Right lung (tissue), 5 donors: ENCODE results near the gene TES. TPM values are rescaled to one million over a fixed set of nuclear protein-coding genes. Genes with fewer than 3 reads are reported as not detected.
"Not testable (repeated sequence)": the region's sequence is repeated elsewhere in the genome, so short reads cannot be mapped to it uniquely, and the experiment has no call there.

Experiments
- DNase-seq, 2 donors: peaks; one replicate each; pipeline ENCODE4 v3.0.0-alpha.2; 2013
- polyA plus RNA-seq, 5 donors: library from polyadenylated mRNA; unstranded; fragments of 120-200 nt; gene quantifications; one replicate each; pipeline versions ENCODE4 v1.2.1 to v1.2.3, GENCODE V29; 2013; ENCODE audit warnings: inconsistent platforms in 1 of 5, low replicate concordance in 1 of 5; ENCODE audit not compliant: insufficient read length in 5 of 5, insufficient read depth in 1 of 5

TES gene
- polyA plus RNA-seq, 5 donors, result 53.1 to 74.8 (median 71.9) TPM

DNA sequence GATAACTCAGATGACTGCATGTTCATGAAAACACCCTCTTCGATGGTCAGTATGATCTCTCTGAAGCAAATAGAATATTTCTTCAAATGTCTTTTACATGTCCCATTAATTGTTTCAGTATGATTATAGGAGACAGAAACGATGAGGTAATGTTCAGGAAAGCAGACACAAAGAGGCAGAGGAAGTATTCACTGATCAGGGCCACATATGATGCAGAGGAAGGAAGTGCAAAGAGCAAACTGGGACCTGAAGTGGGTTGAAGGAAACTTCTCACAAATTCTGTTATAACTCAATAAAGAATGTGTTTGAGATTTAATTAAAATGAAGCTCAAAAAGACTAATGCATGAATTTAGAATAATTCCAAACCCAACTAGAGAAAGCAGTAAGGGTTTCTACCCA is 70.5 kb downstream of the TES start:
- no peak for DNase-seq

DNA sequence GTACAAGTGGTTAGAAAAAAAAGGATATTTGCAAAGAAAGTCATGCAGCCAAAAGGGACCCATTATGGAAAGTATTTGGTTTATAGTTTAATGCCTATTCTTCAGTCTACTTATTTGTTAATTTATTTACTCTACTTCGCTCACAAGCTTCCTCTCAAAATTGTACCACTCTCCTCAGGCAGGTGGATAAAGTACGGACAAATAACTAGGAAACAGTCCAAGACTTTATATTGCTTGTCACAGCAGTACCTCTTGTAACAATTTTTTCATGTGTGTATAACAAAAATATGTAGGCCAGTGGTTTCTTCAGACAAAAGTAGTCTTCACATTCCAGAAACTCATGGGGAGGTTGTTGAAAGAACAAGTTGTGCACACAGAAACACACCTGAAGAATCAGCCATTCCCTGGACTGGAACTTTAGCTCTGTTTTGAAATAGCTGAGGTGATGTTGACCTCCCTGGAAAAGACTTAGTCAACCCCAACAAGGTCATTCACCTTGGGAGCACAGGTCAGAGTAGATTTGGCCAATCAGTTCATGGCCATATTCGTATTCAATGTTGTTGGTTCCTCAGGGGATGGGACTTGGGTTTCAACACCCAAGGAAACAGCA is 73.4 kb downstream of the TES start:
- DNase-seq, result no peak

DNA sequence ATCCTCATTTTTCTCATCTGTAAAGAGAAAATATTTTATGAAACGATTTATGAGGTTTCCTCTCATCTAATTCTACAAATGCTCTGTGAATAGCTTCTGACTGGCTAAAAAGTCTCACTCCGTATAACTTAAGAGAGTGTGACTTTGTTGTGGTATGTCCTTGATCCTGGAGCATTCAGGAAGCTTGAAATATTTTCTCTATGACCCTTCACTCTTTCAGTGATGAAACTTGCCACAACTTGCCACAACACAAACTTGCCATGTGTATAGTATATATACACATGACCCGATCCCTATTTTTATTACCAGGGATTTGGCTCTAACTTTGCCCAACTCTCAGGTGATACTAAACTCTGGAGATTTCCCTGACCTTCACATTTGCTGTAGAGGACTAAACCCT is 74.1 kb downstream of the TES start:
- no peak for DNase-seq

DNA sequence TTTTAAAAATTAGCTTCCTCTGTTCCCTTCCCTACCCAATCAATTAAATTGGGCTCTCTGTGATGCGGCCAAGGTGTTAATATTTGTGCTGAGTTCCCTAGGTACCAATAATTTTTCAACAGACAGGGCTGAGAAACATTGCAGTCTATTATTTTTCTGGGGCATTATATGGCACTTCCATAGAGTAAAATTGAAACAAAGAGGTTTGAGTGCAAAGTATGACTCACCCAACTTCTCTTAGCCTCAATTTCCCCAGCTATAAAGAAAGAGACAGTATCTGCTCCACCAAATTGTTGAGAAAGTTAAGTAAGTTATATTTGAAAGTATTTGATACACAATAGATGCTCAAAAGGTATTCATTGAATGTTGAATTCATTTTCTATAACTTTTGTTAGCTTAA is 74.9 kb downstream of the TES start:
- DNase-seq, result no peak

DNA sequence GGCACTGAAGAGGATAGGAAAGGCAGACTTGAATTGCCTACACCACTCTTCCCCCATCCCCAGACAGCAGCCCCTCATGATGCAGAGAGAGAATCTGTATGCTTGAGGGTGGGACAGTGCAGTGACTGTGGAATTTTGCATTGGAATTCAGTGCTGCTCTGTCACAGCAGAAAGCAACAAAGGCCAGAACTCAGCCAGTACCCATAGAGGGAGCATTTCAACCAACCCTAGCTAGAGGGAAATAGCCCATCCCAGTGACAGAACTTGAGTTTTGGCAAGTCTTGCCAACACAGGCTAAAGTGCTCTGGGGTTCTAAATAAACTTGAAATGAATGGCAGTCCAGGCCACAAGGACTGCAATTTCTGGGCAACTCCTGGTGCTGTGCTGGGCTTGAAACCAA is 80.4 kb downstream of the TES start:
- DNase-seq, result no peak

DNA sequence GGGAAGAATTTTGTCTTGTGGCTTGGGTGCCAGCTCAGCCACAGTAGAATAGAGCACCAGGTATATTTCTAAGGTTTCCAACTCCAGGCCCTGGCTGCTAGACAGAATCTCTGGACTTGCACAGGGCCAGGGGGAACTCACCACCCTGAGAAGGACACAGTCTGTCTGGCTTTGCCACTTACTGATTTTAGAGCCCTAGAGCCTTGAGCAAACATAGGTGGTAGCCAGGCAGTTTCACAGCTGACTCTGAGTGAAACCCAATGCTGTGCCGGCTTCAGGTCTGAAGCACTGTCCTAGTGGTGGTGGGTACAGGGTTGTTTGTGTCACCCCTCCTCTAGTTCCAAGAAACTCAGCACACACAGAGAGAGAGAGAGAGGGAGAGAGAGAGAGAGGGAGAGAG is 81.6 kb downstream of the TES start:
- DNase-seq, result no peak

DNA sequence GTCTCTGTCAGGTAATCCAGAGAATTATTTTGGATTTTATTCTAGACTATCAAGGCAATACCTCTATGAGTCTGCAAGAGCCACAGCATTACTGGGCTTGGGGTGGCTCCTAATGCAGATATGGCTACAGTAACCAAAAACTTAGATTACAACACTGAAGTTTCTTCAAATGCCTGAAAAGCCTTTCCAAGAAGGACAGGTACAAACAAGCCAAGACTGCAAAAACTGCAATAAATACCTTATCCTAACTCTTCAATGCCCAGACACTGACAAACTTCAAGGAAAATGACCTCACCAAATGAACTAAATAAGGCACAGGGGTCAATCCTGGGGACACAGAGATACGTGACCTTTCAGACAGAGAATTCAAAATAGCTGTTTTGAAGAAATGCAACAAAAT is 82.0 kb downstream of the TES start:
- DNase-seq, result no peak

DNA sequence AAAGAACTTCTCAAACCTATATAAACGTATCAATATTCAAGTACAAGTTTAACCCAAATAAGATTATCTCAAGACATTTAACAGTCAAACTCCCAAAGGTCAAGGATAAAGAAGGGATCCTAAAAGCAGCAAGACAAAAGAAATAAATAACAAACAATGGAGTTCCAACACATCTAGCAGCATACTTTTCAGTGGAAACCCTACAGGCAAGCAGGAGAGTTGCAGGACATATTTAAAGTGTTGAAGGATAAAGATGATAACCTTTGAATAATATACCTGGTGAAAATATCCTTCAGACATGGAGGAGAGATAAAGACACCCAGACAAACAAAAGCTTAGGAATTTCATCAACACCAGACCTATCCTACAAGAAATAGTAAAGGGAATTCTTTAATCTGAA is 82.8 kb downstream of the TES start:
- no peak for DNase-seq

DNA sequence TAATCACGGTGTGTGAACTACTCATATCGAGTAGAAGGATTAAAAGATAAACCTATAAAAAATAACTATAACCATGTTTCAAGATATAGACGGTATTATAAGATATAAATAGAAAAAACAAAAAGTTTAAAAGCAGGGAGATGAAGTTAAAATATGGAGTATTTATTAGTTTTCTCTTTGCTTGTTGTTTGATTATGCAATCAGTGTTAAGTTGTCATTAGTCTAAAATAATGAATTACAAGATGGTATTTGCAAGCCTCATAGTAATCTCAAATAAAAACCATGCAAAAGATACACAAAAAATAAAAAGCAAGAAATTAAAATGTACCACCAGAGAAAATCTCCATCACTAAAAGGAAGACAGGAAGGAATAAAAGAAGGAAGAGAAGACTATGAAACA is 83.3 kb downstream of the TES start:
- DNase-seq, result no peak

DNA sequence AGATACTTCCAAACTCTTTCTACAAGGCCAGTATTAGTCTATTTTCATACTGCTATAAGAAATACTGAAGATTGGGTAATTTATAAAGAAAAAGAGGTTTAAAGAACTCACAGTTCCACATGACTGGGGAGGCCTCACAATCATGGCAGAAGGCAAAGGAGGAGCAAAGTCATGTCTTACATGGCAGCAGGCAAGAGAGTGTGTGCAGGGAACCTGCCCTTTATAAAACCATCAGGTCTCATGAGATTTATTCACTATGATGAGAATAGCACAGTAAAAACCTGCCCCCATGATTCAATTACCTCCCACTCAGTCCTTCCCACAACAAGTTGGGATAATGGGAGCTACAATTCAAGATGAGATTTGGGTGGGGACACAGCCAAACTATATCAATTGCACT is 85.6 kb downstream of the TES start:
- not testable (repeated sequence) for DNase-seq

DNA sequence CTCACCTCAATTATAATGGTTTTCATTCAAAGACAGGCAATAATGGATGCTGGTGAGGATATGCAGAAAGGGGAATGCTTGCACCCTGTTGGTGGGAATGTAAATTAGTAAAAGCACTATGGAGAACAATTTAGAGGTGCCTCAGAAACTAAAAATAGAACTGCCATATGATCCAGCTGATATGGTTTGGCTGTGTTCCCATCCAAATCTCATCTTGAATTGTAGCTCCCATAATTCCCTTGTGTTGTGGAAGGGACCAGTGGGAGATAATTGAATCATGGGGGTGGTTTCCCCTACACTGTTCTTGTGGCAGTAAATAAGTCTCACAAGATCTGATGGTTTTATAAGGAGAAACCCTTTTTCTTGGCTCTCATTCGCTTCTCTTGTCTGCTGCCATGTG is 87.7 kb downstream of the TES start:
- no peak for DNase-seq

DNA sequence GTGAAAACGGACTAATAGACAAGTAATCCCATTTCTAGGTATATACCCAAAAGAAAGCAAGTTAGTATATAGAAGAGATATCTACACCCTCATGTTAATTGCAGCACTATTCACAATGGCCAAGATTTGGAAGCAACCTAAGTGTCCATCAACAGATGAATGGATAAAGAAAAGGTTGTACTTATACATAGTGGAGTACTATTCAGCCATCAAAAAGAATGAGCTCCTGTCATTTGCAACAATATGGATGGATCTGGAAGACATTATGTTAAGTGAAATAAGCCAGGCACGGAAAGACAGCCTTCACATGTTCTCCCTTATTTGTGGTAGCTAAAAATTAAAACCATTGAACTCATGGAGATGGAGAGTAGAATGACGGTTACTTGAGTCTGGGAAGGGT is 88.2 kb downstream of the TES start:
- no peak for DNase-seq

DNA sequence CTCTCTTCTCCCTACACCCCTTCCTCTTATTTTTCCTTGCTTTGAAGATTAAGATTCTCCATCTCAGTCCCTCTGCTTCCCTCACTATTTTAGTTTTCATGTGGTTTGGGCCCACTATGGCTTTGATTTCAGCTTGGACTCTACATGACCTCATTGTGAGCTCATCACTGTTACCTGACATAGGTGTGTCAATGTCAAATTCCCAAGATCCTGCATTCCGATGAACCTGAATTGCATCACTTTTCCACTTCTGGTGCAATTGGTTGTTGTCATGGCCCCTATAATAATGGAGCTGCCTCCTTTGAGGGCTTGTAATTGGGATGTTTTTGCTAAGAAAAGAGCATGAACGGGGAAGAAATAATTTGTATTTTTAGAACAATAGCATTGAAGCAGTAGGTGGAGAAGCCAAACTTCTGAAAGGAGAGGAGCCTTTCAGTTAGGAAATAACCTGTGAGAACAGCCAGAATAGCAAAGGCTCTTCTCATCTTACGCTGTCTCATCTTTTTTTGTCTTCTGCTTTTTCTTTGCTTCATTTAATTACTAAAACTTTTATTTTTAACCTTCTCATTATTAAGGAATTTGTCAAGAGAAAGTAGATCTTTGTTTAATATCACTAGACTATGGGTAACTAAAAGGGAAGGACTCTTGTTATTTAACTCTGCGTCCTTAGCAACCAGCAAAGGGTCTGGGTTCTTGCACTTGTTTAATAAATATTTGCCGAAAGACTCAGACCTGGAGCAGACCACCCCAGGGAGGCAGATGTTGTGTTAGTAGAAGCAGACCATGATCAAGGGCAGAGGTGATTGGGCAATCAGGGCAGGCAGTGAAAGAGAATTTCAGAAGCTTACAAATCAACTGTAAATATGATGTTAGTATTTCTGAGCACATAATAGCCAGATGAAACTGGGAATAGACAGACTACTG is 95.4 kb downstream of the TES start:
- DNase-seq, result no peak

DNA sequence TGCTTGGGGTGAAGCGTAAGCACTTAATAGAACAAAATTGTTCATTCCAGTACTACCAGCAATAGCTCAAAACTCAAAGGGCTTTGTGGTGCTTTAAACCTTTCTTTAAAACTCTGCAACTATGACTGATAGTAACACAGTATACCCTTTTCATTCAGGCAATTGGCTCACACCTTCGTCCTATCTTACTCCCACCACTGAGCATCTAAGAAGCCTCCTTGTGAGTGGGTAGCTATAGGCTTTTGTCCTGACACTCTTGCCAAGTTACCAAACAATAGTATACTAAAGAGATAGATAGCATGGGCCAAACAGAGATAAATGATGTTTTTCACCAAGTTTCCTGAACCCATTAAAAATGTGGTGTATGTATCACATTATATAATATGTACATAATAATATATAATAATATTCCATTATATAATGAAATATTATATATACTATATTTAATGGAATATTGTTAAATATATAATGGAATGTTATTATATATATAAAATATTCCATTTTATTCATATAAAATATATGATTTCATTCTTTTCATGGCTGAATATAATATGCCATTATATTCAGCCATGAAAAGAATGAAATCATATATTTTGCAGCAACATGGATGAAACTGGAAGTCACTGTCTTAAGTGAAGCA is 96.2 kb downstream of the TES start:
- DNase-seq, result no peak

DNA sequence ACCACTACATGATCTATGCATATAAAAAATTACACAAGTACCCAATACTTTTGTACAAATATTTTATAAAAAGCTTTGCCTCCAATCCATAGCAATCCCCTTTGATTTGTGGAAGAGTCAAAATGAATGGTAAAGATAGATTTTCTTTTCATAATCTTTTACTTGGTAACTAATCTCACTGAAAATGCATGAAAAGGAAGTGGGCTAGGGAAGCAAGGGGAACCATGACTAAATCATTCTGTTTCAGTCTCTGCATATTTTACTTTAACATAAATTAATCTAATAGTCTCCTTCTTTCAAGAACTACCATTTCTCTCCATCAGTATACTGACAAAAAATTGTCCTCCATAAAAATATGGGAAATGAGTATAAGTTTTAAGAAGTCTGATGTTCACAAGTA is 96.9 kb downstream of the TES start:
- no peak for DNase-seq

Other genes with a start within 250 kb of the TES start
- 1 to 10 TPM; 1.3 to 2.0 (median 1.7) TPM for gene TFEC, start 179.8 kb upstream of the TES start, polyA plus RNA-seq